ENCODE results near the gene ZBTB7C. TPM values are rescaled to one million over a fixed set of nuclear protein-coding genes. Genes with fewer than 3 reads are reported as not detected.

Gene ZBTB7C
- total RNA-seq, 2 experiments from 2014 or later, result 0.81 to 0.95 TPM

DNA sequence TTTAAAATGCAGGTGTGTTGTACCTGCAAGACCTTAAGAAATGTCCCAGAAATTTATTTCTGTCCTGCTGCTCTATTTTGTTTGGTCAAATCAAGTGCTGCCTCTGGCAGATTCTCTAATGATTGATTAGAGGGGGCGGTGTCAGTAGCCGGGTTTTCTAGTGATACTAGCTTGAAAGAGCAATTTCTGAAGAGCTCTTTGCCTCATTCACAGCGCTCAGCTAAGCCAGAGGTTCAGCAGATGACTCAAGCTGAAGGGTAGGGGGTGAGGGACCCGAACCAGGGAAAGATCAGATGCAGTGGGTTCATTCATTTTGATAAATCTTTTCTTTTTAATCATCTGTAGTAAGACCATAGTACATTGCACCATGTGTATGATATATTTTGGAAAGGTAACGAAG lies 15.0 kb downstream of the ZBTB7C start:
- Mint-ChIP-seq H3K27me3 (peaks cover 80% of the 10 kb centered on the region), H3K27ac (no peak overlapping the region), H3K4me1 (peaks cover 12% of the 10 kb centered on the region), H3K4me3 (no peak overlapping the region), H3K36me3 (ENCODE audit: low read depth) (no peaks in the 10 kb centered on the region), H3K9me3 (no peaks in the 10 kb centered on the region)
- ChIA-PET POLR2A (no interaction called here), CTCF (interaction anchor here (1.3 kb wide), 1 partner anchor 17 kb away, joined by 3 read pairs; no protein-coding TSS in a partner anchor)
- no peak for DNase-seq

DNA sequence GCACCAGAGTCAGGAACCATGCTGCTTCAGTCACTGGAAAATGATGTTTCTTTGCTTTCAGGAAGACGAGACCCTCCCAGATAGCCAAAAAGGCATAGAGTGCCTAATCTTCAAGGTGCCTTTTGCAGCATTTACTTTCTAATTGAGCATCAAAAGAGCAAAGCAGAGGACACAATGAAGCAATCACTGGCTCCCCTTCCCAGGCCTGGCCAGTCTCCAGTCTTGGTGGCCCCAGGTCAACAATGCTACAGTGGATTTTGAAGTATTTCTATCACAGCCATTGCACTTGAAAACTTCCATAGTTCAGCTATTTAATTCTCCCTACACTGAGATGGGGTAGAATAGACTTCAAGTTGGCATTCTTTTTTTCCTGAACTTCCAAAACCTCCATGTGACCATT lies 15.4 kb downstream of the ZBTB7C start:
- Mint-ChIP-seq H3K27ac (no peak overlapping the region), H3K36me3 (ENCODE audit: low read depth) (no peaks in the 10 kb centered on the region), H3K9me3 (no peaks in the 10 kb centered on the region), H3K4me3 (no peak overlapping the region), H3K27me3 (peaks cover 81% of the 10 kb centered on the region), H3K4me1 (peaks cover 8% of the 10 kb centered on the region)
- ChIA-PET POLR2A (no interaction called here), CTCF (interaction anchor here (1.3 kb wide), 1 partner anchor 17 kb away, joined by 3 read pairs; no protein-coding TSS in a partner anchor)
- DNase-seq, result no peak

DNA sequence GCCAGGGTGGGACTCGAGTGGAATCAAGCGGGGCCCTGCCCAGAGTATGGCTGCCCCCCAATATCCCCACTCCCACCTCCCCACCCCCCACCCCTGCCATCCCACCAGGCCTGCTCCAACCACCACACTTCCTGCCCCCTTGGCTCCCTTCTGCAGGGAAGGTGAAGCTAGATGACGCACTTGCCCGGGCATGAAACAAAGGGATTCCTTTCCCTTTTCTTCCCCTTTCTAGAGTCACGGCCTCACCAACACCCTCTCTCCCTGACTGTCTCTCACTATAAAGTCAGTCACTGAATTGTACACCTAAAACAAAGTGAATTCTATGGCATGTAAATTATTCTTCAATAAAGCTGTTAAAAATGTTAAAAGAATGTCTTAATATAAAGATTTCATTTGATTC lies 16.0 kb downstream of the ZBTB7C start:
- DNase-seq, result no peak
- Mint-ChIP-seq H3K36me3 (ENCODE audit: low read depth) (no peaks in the 10 kb centered on the region), H3K27me3 (peaks cover 83% of the 10 kb centered on the region), H3K9me3 (no peaks in the 10 kb centered on the region), H3K4me3 (no peak overlapping the region), H3K4me1 (peaks cover 6% of the 10 kb centered on the region), H3K27ac (no peak overlapping the region)
- POLR2A ChIA-PET, result no interaction called here
- CTCF ChIA-PET, result interaction anchor here (1.3 to 1.4 kb wide), 2 partner anchors 18 to 52 kb away, joined by 3 read pairs; no protein-coding TSS in a partner anchor

DNA sequence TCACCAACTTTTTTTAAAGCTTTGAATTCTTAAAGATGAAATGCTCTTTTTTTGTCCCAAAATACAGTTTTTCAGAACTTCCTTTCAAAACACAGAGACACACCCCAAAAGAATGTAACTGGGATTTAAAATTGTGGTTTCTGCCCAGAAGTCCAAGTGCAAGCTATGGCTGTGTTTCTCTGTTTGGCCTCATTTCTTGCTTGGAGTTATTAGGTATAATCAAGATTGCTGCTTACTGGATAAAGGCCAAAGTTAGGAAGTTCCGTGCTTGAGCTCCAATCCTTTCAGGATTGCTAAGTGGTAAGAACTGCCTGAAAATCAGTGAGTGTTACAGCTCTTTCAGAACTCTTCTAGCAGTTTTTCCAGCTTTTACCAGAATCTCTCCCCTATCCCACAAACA lies 16.9 kb downstream of the ZBTB7C start:
- Mint-ChIP-seq H3K4me3 (no peak overlapping the region), H3K4me1 (peaks cover 6% of the 10 kb centered on the region), H3K27ac (no peak overlapping the region), H3K9me3 (no peaks in the 10 kb centered on the region), H3K36me3 (ENCODE audit: low read depth) (no peaks in the 10 kb centered on the region), H3K27me3 (peaks cover 81% of the 10 kb centered on the region)
- DNase-seq, result no peak
- ChIA-PET CTCF (interaction anchor here (0.6 to 1.4 kb wide), 2 partner anchors 53 to 66 kb away, joined by 3 read pairs; no protein-coding TSS in a partner anchor), POLR2A (interaction anchor here (0.6 kb wide), 1 partner anchor 10 kb away, joined by 3 read pairs; no protein-coding TSS in a partner anchor)

DNA sequence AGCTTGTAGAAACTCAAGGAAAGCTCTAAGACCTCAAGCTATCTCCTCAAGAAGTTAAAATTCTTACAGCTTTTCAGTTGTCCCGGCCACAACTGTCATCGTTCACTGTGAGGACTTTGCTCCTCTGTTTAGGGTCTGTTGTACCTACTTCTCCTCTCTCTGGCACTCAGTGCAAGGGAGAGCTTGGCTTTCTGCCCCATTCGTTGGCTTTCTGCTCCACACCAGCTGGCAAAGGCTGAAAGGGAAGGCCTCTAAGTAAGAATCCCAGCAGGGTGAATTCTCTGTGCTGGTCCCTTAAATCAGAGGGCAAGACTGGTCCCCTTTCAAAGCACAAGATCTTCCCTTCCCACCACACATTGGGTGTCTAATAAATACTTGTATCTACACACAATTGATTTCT lies 17.3 kb downstream of the ZBTB7C start:
- H3K36me3 Mint-ChIP-seq (ENCODE audit: low read depth), result no peaks in the 10 kb centered on the region
- no peaks in the 10 kb centered on the region for H3K9me3 Mint-ChIP-seq
- peaks cover 6% of the 10 kb centered on the region for H3K4me1 Mint-ChIP-seq
- no peak for DNase-seq
- ChIA-PET CTCF (interaction anchor here (1.4 kb wide), 1 partner anchor 53 kb away, joined by 3 read pairs; no protein-coding TSS in a partner anchor), POLR2A (no interaction called here)
- H3K27ac Mint-ChIP-seq, result no peak overlapping the region
- H3K4me3 Mint-ChIP-seq, result no peak overlapping the region
- peaks cover 81% of the 10 kb centered on the region for H3K27me3 Mint-ChIP-seq

DNA sequence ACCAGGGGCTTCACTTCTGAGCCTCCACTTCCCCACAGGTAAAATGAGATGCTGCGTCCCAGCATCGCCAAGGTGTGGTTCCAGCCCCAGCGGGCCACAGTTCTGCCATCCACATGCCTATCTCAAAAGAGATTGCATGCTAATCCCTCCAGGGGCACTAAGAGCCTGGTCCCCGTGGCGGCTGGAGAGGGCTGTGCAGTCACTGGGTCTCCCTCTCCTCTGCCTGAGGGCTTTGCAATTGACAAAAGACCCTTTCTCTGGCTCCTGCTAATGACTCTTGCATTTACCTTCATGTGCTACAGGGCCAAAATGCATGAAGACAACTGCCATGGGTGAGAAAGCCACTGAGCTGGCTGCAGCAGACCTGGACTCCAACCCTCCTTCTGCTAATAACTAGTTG lies 18.5 kb downstream of the ZBTB7C start:
- no peak for DNase-seq
- H3K4me1 Mint-ChIP-seq, result peaks cover 10% of the 10 kb centered on the region
- no peaks in the 10 kb centered on the region for H3K9me3 Mint-ChIP-seq
- POLR2A ChIA-PET, result no interaction called here
- H3K36me3 Mint-ChIP-seq (ENCODE audit: low read depth), result no peaks in the 10 kb centered on the region
- H3K27ac Mint-ChIP-seq, result no peak overlapping the region
- peaks cover 80% of the 10 kb centered on the region for H3K27me3 Mint-ChIP-seq
- CTCF ChIA-PET, result interaction anchor here (0.8 kb wide), 1 partner anchor 14 kb away, joined by 3 read pairs; no protein-coding TSS in a partner anchor
- H3K4me3 Mint-ChIP-seq, result no peak overlapping the region

DNA sequence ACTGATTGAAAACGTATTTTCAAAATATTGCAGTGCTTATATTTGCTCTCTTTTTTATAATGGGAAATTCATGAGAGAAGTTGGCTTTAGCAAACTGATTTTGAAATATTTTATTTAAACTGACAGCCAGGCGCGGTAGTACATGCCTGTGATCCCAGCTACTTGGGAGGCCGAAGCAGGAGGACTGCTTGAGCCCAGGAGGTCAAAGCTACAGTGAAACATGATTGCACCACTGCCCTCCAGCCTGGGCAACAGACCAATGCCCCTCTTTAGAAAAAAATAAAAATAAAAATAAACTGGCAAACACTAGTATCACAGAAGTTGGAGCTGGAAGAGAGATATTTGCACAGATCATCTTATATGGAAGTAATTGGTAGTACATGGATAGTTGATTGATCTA lies 20.7 kb downstream of the ZBTB7C start:
- Mint-ChIP-seq H3K27me3 (peaks cover 69% of the 10 kb centered on the region), H3K4me1 (peaks cover 18% of the 10 kb centered on the region), H3K27ac (no peak overlapping the region), H3K36me3 (ENCODE audit: low read depth) (no peaks in the 10 kb centered on the region), H3K9me3 (no peaks in the 10 kb centered on the region), H3K4me3 (no peak overlapping the region)
- no peak for DNase-seq
- CTCF ChIA-PET, result no interaction called here
- POLR2A ChIA-PET, result no interaction called here

DNA sequence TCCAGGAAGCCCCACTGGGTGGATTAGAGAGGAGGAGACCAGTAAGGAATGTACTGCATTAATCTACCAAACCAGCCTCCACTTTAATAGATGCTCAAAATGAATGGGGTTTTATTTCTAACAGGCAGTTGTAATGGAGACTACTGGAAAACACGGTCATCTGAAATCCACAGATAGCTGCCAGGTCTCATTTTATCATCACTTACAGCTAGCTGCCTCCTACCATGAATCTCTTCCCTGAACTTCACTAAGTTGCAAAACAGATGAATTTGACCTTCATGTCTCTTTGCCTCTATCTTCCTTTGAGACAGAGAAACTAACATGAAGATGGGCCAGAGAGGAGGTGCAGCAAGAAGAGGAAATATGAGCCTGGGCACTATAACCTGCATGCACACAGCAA lies 21.9 kb downstream of the ZBTB7C start:
- no peaks in the 10 kb centered on the region for H3K9me3 Mint-ChIP-seq
- no peaks in the 10 kb centered on the region for H3K36me3 Mint-ChIP-seq (ENCODE audit: low read depth)
- peaks cover 66% of the 10 kb centered on the region for H3K27me3 Mint-ChIP-seq
- H3K27ac Mint-ChIP-seq, result no peak overlapping the region
- ChIA-PET CTCF (no interaction called here), POLR2A (no interaction called here)
- DNase-seq, result no peak
- peaks cover 15% of the 10 kb centered on the region for H3K4me1 Mint-ChIP-seq
- no peak overlapping the region for H3K4me3 Mint-ChIP-seq

DNA sequence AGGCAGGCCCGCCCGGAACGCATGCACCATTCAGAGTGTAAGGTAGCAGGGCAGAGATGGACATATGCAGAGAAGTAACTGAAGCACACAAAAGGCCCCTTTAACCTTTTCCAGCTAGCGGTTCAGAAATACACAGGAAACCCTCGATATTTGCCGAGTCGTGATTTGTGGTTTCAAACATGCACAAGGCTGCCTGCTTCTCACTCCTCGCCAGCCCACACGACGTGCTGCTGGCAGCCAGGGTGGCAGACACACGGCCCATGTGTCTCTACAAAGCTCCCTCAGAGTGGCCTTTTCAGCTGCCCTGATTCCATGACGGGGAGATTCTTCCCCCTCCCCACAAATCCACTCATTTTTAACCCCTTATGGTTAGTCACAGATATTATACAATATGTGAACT lies 23.6 kb downstream of the ZBTB7C start:
- Mint-ChIP-seq H3K4me3 (no peak overlapping the region), H3K27me3 (peaks cover 64% of the 10 kb centered on the region), H3K9me3 (no peaks in the 10 kb centered on the region), H3K4me1 (peaks cover 15% of the 10 kb centered on the region), H3K36me3 (ENCODE audit: low read depth) (no peaks in the 10 kb centered on the region), H3K27ac (no peak overlapping the region)
- peak; percentile 23 for DNase-seq
- ChIA-PET CTCF (interaction anchor here (1.0 kb wide), 1 partner anchor 60 kb away, joined by 5 read pairs; no protein-coding TSS in a partner anchor), POLR2A (interaction anchor here (1.2 kb wide), 1 partner anchor 12 kb away, joined by 4 read pairs; no protein-coding TSS in a partner anchor)

DNA sequence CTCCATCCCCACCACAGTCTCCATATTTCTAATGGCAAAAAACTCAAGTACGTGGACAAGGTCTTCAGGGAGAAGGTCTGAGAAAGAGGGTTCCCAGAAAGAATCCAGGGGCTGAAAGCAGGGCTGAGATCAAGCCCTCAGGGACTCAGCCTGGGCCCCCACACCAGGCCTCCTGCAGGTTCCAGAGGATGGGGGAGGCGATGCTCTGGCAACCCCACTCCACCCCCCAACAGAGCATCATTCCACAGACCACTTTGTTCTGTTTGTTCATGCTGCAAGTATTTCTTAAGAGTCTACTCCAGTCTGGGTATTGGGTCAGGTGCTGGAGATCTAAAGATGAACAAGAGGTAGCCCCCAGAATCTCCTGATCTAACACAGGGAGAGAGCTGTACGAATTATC lies 32.2 kb downstream of the ZBTB7C start:
- Mint-ChIP-seq H3K4me3 (no peak overlapping the region), H3K27ac (no peak overlapping the region), H3K27me3 (peaks cover 52% of the 10 kb centered on the region), H3K9me3 (no peaks in the 10 kb centered on the region), H3K4me1 (no peaks in the 10 kb centered on the region), H3K36me3 (ENCODE audit: low read depth) (no peaks in the 10 kb centered on the region)
- DNase-seq, result no peak
- ChIA-PET POLR2A (no interaction called here), CTCF (no interaction called here)

DNA sequence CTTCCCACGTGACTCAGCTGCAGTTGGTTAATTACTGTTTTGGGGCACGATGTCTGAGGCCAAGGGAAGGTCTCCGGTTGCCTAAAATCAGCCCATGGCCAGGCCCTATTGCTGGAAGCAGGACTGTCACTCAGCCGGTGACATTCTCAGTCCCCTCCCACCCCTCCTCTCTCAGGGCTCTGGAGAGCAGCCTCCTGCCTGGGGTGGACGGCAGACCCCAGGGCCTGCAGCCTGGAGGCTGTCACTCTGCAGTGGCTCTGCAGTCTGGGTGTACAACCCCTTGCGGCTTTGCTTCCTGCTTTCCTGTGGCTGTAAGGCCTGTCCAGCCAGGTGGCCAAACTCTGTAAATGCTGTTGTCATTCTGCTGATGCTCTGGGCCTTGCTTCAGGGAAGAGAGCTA lies 32.8 kb downstream of the ZBTB7C start:
- ChIA-PET CTCF (no interaction called here), POLR2A (no interaction called here)
- no peaks in the 10 kb centered on the region for H3K9me3 Mint-ChIP-seq
- H3K27me3 Mint-ChIP-seq, result peaks cover 47% of the 10 kb centered on the region
- H3K27ac Mint-ChIP-seq, result no peak overlapping the region
- H3K4me3 Mint-ChIP-seq, result no peak overlapping the region
- DNase-seq, result no peak
- H3K4me1 Mint-ChIP-seq, result no peaks in the 10 kb centered on the region
- H3K36me3 Mint-ChIP-seq (ENCODE audit: low read depth), result no peaks in the 10 kb centered on the region

DNA sequence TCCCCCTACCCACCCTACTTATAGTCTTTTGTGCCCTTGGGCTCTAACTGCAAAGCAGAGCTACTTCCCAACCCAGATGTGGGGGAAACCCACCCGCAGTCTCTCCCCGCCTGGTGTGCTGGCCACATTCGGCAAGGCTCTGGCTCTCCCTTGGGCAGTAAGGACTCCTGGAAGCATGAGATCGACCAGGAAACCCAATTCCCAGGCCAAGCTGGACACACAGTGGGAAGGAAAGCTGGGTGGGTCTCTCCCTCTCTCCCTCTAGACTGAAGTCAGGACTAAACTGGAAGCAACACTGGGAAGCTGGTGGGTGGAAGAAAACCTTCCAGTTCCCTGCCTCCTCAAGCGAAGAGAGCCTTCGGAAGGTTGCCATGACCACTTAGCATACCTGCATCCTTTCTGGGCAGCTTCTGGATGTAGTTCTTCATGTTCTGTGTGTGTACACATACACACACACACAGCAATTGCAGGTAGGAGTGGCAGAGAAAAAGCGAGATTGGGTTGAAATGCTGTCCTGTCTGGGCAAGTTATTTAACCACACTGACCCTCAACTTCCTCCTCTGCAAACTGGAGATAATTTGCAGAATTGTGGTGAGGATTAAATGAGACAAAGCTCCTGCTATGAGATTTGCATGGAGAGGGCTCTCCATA lies 33.9 kb downstream of the ZBTB7C start:
- Mint-ChIP-seq H3K4me3 (no peak overlapping the region), H3K27me3 (peaks cover 40% of the 10 kb centered on the region), H3K4me1 (no peaks in the 10 kb centered on the region), H3K9me3 (no peaks in the 10 kb centered on the region), H3K36me3 (ENCODE audit: low read depth) (no peaks in the 10 kb centered on the region), H3K27ac (no peak overlapping the region)
- no peak for DNase-seq
- POLR2A ChIA-PET, result no interaction called here
- CTCF ChIA-PET, result no interaction called here

DNA sequence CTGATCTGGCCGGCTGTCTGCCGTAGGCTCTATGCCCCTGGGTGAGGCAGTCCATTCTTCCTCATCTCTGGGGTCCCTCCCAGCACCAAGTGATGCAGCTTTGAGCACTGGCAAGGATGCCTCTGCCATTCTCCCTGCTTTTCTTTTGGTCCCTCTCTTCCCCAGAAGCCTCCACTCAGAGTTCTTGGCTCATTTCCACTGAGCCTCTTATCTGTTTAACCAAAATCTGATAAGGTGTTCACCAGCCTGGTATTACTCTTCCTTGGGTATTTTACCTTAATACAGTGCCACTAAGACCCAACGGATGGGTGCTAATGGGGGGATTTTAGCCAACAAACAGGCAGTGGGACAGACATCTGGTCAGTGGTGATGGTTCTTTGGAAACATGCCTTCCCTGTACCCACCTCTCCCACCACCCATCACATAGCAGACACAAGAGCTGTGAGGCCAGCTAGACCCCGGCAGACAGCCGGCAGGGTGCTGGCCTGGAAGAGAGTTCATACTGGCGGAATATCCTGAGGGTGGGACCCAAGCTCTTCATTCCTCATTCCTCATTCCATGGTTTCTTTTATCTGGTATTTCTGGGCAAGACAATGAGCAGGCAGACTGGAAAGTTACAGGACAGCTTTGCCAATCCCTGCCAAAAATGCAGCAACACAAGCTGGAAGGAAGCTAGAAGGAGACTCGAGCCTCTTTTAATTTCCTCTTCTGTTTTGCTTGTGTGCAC lies 34.6 kb downstream of the ZBTB7C start:
- CTCF ChIA-PET, result interaction anchor here (0.8 kb wide), 1 partner anchor 519 kb away, joined by 3 read pairs; no protein-coding TSS in a partner anchor
- Mint-ChIP-seq H3K9me3 (no peaks in the 10 kb centered on the region), H3K4me1 (no peaks in the 10 kb centered on the region), H3K27me3 (peaks cover 38% of the 10 kb centered on the region), H3K36me3 (ENCODE audit: low read depth) (no peaks in the 10 kb centered on the region), H3K4me3 (no peak overlapping the region), H3K27ac (no peak overlapping the region)
- POLR2A ChIA-PET, result no interaction called here
- DNase-seq, result no peak
